ENCODE results near the gene SP2.

DNA sequence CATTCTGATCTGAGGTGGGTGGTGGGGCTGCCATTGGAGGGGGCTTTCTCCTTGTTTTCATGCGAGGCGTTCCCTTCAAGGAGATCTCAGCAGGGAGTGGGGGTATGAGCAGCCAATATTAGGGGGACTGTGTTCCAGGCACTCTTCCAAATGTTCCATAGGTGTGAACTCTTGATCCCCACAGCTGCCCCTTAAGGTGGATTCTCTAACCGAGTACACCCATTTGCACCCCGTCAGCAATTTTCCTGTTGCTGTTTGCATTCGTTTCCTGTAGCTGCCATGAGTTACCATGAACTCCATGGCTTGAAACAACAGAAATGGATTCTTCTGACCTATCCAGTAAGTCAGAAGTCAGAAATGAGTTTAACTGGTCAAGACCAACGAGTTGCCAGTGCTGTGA, 65.4 kb downstream of the SP2 start:
- no peak for TF ChIP-seq ZNF782 (CRISPR knock-in tag; IDR thresholded peaks at IDR 0.05; ENCODE audit: borderline replicate concordance)
- TF ChIP-seq, protein P1, sequence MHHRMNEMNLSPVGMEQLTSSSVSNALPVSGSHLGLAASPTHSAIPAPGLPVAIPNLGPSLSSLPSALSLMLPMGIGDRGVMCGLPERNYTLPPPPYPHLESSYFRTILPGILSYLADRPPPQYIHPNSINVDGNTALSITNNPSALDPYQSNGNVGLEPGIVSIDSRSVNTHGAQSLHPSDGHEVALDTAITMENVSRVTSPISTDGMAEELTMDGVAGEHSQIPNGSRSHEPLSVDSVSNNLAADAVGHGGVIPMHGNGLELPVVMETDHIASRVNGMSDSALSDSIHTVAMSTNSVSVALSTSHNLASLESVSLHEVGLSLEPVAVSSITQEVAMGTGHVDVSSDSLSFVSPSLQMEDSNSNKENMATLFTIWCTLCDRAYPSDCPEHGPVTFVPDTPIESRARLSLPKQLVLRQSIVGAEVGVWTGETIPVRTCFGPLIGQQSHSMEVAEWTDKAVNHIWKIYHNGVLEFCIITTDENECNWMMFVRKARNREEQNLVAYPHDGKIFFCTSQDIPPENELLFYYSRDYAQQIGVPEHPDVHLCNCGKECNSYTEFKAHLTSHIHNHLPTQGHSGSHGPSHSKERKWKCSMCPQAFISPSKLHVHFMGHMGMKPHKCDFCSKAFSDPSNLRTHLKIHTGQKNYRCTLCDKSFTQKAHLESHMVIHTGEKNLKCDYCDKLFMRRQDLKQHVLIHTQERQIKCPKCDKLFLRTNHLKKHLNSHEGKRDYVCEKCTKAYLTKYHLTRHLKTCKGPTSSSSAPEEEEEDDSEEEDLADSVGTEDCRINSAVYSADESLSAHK (CRISPR knock-in tag; IDR thresholded peaks at IDR 0.05; ENCODE audit: borderline replicate concordance) = no peak
- TF ChIP-seq, protein P2, sequence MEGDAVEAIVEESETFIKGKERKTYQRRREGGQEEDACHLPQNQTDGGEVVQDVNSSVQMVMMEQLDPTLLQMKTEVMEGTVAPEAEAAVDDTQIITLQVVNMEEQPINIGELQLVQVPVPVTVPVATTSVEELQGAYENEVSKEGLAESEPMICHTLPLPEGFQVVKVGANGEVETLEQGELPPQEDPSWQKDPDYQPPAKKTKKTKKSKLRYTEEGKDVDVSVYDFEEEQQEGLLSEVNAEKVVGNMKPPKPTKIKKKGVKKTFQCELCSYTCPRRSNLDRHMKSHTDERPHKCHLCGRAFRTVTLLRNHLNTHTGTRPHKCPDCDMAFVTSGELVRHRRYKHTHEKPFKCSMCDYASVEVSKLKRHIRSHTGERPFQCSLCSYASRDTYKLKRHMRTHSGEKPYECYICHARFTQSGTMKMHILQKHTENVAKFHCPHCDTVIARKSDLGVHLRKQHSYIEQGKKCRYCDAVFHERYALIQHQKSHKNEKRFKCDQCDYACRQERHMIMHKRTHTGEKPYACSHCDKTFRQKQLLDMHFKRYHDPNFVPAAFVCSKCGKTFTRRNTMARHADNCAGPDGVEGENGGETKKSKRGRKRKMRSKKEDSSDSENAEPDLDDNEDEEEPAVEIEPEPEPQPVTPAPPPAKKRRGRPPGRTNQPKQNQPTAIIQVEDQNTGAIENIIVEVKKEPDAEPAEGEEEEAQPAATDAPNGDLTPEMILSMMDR (CRISPR knock-in tag; IDR thresholded peaks at IDR 0.05) = no peak
- no peak for TF ChIP-seq POLR2A (IDR thresholded peaks at IDR 0.05; ENCODE audit: insufficient read depth in 1 of 2, low read depth in 2 of 2, low read length in 2 of 2)
- TF ChIP-seq, protein P3, sequence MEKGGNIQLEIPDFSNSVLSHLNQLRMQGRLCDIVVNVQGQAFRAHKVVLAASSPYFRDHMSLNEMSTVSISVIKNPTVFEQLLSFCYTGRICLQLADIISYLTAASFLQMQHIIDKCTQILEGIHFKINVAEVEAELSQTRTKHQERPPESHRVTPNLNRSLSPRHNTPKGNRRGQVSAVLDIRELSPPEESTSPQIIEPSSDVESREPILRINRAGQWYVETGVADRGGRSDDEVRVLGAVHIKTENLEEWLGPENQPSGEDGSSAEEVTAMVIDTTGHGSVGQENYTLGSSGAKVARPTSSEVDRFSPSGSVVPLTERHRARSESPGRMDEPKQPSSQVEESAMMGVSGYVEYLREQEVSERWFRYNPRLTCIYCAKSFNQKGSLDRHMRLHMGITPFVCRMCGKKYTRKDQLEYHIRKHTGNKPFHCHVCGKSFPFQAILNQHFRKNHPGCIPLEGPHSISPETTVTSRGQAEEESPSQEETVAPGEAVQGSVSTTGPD (CRISPR knock-in tag; IDR thresholded peaks at IDR 0.05) = no peak
- no peak for TF ChIP-seq KDM1A (CRISPR knock-in tag; IDR thresholded peaks at IDR 0.05)
- no peak for TF ChIP-seq TAF1 (CRISPR knock-in tag; IDR thresholded peaks at IDR 0.05)

Measured in HepG2 (cell line).